Heart right ventricle (tissue), 16 donors: Measurements from ENCODE around the gene WAC. TPM values are rescaled to one million over a fixed set of nuclear protein-coding genes. Genes with fewer than 3 reads are reported as not detected.

Experiments
- ATAC-seq, 8 donors: fragments of 200-7000 bp; cut with Tn5 transposase; one replicate each; pipeline ENCODE4 v1.9.1; 2020; ENCODE audit warnings: mild to moderate bottlenecking in 8 of 8, moderate library complexity in 8 of 8, moderate number of reproducible peaks in 1 of 8
- DNase-seq, 2 donors: peaks; one replicate each; pipeline ENCODE4 v3.0.0-alpha.2; 2020
- H3K27ac ChIP-seq, 10 donors: fragments of 200-600 bp; sonication (generic) in 2 of 10; one replicate each; pipeline versions ENCODE4 v1.5.0 to v1.8.0; 2020 to 2022; ENCODE audit warnings: mild to moderate bottlenecking in 3 of 10
- H3K27me3 ChIP-seq, 7 donors: fragments of 200-600 bp; one replicate each; pipeline ENCODE4 v1.8.0; 2021 to 2022; ENCODE audit warnings: mild to moderate bottlenecking in 2 of 7
- H3K36me3 ChIP-seq, 9 donors: fragments of 200-600 bp; sonication (generic) in 1 of 9; one replicate each; pipeline versions ENCODE4 v1.5.0 to v1.8.0; 2020 to 2022; ENCODE audit warnings: mild to moderate bottlenecking in 2 of 9
- H3K4me1 ChIP-seq, 9 donors: fragments of 200-600 bp; sonication (generic) in 1 of 9; one replicate each; pipeline versions ENCODE4 v1.5.0 to v1.8.0; 2020 to 2022; ENCODE audit warnings: mild to moderate bottlenecking in 4 of 9
- H3K4me3 ChIP-seq, 10 donors: fragments of 200-600 bp; sonication (generic) in 2 of 10; one replicate each; pipeline versions ENCODE4 v1.5.0 to v1.8.0; 2020 to 2022; ENCODE audit warnings: mild to moderate bottlenecking in 7 of 10, moderate library complexity in 2 of 10
- H3K9me3 ChIP-seq, 11 donors: fragments of 200-600 bp in 10 of 11; sonication (generic) in 2 of 11; one replicate each; pipeline versions ENCODE4 v1.5.0 to v1.8.0; 2013 to 2022; ENCODE audit warnings: mild to moderate bottlenecking in 2 of 11, control low read depth in 1 of 11, moderate library complexity in 1 of 11
- CTCF ChIP-seq, 9 donors: fragments of 200-600 bp; sonication (generic) in 2 of 9; IDR thresholded peaks; one replicate each; pipeline versions ENCODE4 v1.5.0 to v1.8.0; 2021 to 2022; ENCODE audit warnings: antibody characterized with exemption in 9 of 9, mild to moderate bottlenecking in 5 of 9, moderate library complexity in 1 of 9
- WGBS, 2 donors: extraction: QIAGEN DNeasy Blood & Tissue Kit; methylation state at CpG; one replicate each; pipeline ENCODE4 v1.1.7; 2013; ENCODE audit warnings: inconsistent platforms in 1 of 2; 5-methylcytosine and 5-hydroxymethylcytosine counted together
- intact Hi-C, 10 donors: fragments of 100-400 bp; cut with DNase I; formaldehyde crosslinking; loops; one replicate each; pipeline versions ENCODE4 v1.11.1 to v1.14.2; 2022
- polyA plus RNA-seq, 2 donors: library from polyadenylated mRNA; stranded (reverse); fragments of 200-250 nt; gene quantifications; one replicate each; pipeline ENCODE4 v1.2.3, GENCODE V29; 2013
- total RNA-seq, 10 donors: library from RNA; stranded (reverse); fragmentation: NEBNext Ultra II Directional in 3 of 10; extraction: Animal tissue kit (Norgen Biotek cat#: 25700) in 3 of 10; gene quantifications; one replicate each; pipeline versions ENCODE4 v1.2.1 to v1.2.4, GENCODE V29; 2021 to 2023
- donor health status: Arrhythmogenic right ventricular cardiomyopathy.
- donor health status: ischemic (EF 13 %, LVEDD 7.1; RV severe dilation, severe dysfunction).
- donor health status: healthy with polysubstance abuse.
- donor health status: DM: no; HTN: yes; CAD: no.
- donor health status: DM: no; HTN: no; CAD: no.
- donor health status: ischemic (EF 25% LVEDD 6.9; RV normal size, moderate dysfunction).
- donor health status: ischemic (EF 25% LVEDD 5.7; RV mildly dilated, moderate dysfunction).
- donor health status: healthy.
- donor health status: DM: yes; HTN: yes; CAD: no.
- donor health status: Ischemic cardiomyopathy.
- donor health status: ischemic (EF 35%, LVEDD 5.7; RV mildly dilated, moderate dysfunction).
- donor health status: nonischemic (EF 11% LVEDD 7.7; RV severe dilation, severe dysfunction).
- donor health status: DM: yes; HTN: yes; CAD: no.
- donor health status: PGD.
- donor health status: ischemic (EF 29% LVEDD 5.4; RV normal size, mild dysfunction).
- donor health status: nonischemic (EF 23%, LVEDD 6.1; RV moderate dilation, normal function).

Gene WAC
- total and polyA plus RNA-seq, 12 donors = 17.4 to 134 (median 93.9) TPM

- WGBS, 2 donors = 79 to 87% methylated on average over 6 of the region's 6 CpGs
- Histone ChIP-seq H3K27ac (no peak overlapping the region), H3K27me3 (no peaks in the 10 kb centered on the region), H3K9me3 (no peaks in the 10 kb centered on the region), H3K4me1 (peaks cover 0 to 12% (median 0%) of the 10 kb centered on the region in 9 donors), H3K4me3 (no peak overlapping the region), H3K36me3 (peaks cover 0 to 100% (median 75%) of the 10 kb centered on the region in 9 donors)
- ATAC-seq = no peak
- DNase-seq = no peak
- no peak for TF ChIP-seq CTCF (IDR thresholded peaks at IDR 0.05)
- intact Hi-C loops = no loop called here
Observed at GRCh38 chr10:28612877-28613276, 80.0 kb downstream of the WAC start.

GRCh38 chr10:28616514-28616913 lies 83.6 kb downstream of the WAC start:
- ATAC-seq (peak in 5 of 8 donors; percentile 24 to 47 (median 34)), DNase-seq (no peak)
- Histone ChIP-seq H3K27ac (no peak overlapping the region), H3K4me3 (no peak overlapping the region), H3K36me3 (peaks cover 0 to 100% (median 68%) of the 10 kb centered on the region in 9 donors), H3K9me3 (no peaks in the 10 kb centered on the region), H3K27me3 (no peaks in the 10 kb centered on the region), H3K4me1 (peaks cover 0 to 15% (median 0%) of the 10 kb centered on the region in 9 donors)
- 75 to 78% methylated on average over 2 of the region's 2 CpGs for WGBS, 2 donors
- no peak for TF ChIP-seq CTCF (IDR thresholded peaks at IDR 0.05)
- intact Hi-C loops = no loop called here

- no peaks in the 10 kb centered on the region for H3K27me3 ChIP-seq
- TF ChIP-seq CTCF (IDR thresholded peaks at IDR 0.05) = no peak
- H3K27ac ChIP-seq = no peak overlapping the region
- H3K4me3 ChIP-seq = no peak overlapping the region
- ATAC-seq (no peak), DNase-seq (no peak)
- intact Hi-C loops = no loop called here
- peaks cover 0 to 15% (median 0%) of the 10 kb centered on the region in 9 donors for H3K4me1 ChIP-seq
- peaks cover 0 to 87% (median 47%) of the 10 kb centered on the region in 9 donors for H3K36me3 ChIP-seq
- WGBS, 2 donors = 88 to 92% methylated on average over 4 of the region's 4 CpGs
- no peaks in the 10 kb centered on the region for H3K9me3 ChIP-seq
Observed at GRCh38 chr10:28619455-28619854, 86.5 kb downstream of the WAC start.

GRCh38 chr10:28620251-28620650 lies 87.3 kb downstream of the WAC start:
- Histone ChIP-seq H3K9me3 (no peaks in the 10 kb centered on the region), H3K27me3 (no peaks in the 10 kb centered on the region), H3K27ac (no peak overlapping the region), H3K36me3 (peaks cover 0 to 79% (median 41%) of the 10 kb centered on the region in 9 donors), H3K4me1 (peaks cover 0 to 15% (median 0%) of the 10 kb centered on the region in 9 donors), H3K4me3 (no peak overlapping the region)
- TF ChIP-seq CTCF (IDR thresholded peaks at IDR 0.05) = no peak
- DNase-seq (no peak), ATAC-seq (no peak)
- intact Hi-C loops = loop anchor here in 6 of 10 donors (10.0 kb wide), 2 partner anchors 195 to 685 kb away; no protein-coding TSS in a partner anchor
- WGBS, 2 donors = 75 to 77% methylated on average over 2 of the region's 2 CpGs
